GM19193 (cell line): ENCODE data around the gene OPA3.

Source experiments
- POLR2A ChIP-seq: IDR thresholded peaks from 4 replicates; pipeline ENCODE4 v1.6.1; 2011; ENCODE audit not compliant: insufficient read depth, insufficient read length; ENCODE audit errors: extremely low read depth

Gene OPA3

DNA sequence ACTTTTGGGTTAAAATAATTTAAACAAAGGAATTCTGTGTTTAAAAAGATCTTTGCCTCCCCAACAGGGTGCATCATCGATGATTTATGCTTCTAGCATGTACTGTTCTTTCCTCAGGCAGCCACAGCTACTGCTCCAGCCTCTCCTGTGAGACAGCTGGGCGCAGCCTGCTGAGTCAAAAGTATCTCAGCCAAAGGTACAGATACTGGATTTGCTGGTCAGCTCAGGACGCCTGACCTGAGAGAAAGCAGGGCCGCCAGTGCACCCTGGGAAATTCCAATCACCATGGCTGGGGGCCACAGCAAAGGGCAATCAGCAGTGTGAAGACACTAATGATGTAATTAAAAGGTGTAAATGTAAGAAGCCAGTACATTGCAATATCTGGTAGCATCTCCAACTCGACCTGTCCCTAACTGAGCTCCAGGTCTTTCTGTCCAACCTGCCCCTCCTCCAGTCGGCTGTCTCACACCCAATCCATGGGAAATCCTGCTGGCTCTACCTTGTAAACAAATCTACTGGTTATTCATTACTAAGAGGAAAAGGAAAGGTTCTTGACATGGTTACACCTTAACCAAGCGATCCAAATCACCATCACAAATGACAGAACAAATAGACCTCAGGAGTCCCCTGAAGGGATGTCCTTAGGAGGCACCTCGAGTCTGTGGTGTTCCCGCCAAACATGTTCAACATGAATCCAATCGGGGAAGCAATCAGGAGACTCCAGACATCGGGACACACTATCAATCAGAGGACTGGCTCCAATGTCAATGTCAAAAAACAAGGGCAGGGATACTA, 7.3 kb downstream of the OPA3 start:
- TF ChIP-seq POLR2A, result no peak

DNA sequence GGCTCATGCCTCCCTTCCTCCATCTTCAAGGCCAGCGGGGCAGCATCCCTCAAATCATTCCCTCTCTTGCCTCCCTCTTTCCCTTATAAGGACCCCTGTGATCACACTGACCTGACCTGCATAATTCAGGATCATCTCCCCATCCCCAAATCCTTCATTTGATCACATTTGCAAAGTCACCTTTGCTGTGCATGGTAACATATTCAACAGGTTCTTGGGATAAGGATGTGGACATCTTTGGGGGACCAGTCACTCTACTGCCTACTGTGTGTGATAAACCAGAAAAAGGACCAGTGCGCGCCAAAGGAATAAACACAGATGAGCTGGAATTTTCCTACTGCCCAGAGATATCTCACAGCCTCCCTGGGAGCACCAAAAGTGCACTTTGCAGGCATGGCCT, 7.9 kb downstream of the OPA3 start:
- TF ChIP-seq POLR2A, result no peak

DNA sequence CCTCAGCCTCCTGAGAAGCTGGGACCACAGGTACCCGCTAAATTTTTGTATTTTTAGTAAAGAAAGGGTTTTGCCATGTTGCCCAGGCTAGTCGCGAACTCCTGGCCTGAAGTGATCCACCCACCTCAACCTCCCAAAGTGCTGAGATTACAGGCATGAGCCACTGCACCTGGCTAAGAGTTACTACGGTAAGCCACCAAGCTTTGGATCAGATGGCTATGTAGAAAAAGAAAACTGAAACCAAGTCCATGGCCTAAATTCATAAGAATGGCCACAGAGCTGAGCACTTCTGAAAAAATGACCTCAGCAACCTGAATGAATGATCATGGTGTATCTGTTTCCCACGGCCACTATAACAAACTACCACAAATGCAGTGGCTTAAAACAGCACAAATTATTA, 9.4 kb downstream of the OPA3 start:
- TF ChIP-seq POLR2A, result no peak

DNA sequence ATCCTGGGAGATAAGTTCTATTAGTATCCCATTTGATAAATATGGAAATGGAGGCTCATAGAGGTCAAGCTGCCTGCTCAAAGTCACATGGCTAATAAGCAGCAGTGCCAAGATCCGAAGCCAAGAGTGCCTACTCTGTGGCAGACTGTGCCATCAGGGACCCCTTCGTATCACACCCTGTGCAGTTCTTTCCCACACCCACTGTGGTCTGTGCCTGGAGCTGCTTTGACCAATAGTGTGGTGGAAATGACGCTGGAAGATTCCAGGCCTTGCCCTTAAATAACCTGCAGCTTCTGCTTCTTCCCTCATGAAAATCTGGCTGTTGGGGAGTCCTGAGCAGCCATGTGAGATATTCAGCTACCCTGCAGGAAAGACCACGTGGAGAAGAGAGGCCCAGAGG, 10.1 kb downstream of the OPA3 start:
- TF ChIP-seq POLR2A, result no peak

DNA sequence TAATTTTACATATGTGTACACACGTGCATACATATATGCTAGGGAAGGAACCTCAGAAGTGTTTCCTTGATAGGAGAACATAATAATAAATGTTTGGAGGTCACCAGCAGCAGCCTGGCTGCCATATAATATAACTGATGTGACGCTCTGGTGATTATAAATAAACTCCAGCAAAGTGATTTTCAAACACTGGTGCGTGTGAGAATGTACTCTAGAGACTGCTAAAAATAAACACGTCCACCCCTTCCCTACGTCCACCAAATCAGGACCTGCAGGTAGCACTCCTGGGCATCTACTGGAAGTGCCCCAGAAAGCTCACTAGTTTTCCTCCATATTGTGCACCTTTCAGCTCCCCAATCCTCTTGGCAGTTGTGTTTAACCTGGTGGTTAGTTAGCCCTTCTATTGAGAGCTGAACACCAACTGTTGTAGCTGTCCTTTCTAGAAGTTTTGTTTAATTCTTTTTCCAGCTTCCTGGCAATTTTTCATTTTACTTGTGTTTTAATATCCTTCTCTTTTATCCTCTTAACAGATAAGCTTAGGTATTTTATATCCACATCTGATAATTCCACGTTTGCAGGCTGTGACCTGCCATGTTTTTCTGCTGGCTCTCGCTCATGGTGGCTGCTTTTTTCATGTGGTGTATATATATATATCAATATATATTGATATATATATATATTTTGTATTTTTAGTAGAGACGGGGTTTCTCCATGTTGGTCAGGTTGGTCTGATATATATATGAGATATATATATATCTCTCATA, 13.0 kb downstream of the OPA3 start:
- TF ChIP-seq POLR2A, result no peak

DNA sequence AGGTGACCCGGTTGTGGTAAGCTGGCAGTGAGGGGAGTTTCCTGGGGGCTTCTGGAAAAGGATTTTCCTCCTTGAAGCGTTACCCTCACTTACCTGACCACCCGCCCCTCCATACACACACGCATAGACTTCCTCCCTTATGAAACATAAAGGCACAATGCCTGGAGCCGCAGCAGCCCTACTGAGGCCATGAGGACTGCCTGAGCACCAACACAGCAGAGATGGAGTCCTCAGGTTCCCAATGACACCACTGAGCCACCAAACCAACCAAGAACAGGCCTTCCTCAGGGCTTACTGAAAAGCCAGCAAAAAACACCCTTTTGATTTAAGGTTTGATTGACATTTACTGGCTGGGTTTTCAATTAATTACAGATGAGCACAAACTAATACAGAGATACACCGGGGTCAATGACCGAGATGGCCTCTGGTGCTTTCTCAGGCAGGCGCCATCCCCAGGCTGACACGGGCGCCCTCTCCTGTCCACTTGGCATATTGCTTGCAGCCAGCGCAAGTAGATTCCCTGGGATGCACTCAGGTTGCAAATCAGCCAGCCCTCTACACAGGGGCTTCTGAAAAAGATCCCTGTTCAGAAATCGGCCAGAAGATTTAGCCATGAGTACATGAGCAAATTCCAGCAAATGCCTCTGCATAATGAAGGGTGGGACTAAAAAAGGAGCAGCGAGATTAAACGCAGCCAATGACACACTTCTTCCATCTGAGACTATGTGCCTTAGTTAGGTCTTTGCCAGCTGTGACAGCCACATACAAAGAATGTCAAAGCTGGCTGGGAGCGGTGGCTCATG, 14.8 kb downstream of the OPA3 start:
- no peak for TF ChIP-seq POLR2A

DNA sequence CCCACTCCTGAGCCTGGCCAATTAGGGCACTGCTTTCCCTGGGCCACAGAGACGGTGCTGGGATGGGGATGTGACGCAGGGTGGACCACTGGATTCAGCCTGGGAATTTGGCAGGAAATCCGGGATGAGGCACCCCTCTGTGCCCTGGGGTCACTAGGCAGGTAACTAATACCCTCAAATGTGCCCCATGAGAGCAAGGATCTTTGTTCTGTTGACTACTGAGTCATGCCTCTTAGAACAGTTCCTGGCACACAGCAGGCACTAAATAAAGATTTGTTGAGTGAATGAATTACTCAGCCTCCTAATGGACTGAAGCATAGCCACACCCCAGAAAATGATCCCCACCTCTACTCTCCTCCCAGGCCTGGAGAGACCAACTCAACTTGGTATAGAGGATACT, 15.9 kb downstream of the OPA3 start:
- no peak for TF ChIP-seq POLR2A

GRCh38 chr19:45567609-45568008, 17.0 kb downstream of the OPA3 start:
- no peak for TF ChIP-seq POLR2A

DNA sequence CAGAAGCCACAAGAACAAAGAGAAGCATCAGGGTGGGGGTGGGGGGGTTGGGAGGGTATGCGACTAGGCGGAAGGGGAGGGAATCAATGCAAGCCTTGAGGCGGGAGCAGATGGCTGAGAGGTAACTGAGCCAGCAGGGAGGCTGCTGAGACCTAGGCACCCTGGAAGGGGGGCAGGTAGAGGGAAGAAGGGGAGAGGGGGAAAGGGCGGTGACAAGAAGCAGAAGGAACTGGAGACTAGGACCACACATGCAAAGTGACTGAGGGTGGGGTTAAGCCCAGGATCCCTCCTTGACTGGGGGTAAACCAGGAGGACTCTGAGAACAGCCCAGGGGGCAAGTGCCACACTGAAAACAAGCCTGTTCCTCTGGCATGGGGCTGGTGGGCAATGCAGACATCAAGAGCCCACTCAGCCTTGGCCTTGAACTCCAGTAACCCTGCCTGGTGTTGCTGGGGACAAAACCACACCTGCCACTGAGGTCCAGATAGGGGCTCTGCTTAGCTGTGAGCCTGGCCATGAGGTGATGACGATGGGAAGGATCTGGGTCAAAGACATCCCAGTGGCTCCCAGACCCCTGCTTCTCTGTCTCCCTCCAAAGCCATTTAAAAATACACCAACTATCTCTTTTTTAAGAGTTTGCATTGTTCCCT, 20.3 kb downstream of the OPA3 start:
- TF ChIP-seq POLR2A, result no peak

- TF ChIP-seq POLR2A, result no peak
These were observed 23.9 kb downstream of the OPA3 start for GRCh38 chr19:45560686-45561085.

DNA sequence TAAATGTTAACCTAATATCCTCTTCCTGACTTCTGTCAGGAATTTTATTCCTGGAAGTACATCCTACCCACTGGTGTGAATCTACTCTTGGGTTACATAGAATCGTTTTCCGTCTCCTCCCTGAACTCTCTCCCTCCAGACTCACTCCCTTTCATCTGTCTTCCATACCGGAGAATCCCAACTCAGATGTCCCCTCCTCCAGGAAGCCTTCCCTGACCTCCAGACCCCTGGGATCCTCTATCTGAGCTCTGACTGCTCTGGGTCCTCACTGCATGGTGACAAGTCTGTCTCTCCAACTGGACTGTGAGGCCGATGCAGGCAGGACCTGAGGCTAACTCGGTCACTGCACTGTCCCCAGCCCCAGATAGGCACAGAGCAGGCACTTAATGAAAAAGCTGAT, 24.6 kb downstream of the OPA3 start:
- no peak for TF ChIP-seq POLR2A

DNA sequence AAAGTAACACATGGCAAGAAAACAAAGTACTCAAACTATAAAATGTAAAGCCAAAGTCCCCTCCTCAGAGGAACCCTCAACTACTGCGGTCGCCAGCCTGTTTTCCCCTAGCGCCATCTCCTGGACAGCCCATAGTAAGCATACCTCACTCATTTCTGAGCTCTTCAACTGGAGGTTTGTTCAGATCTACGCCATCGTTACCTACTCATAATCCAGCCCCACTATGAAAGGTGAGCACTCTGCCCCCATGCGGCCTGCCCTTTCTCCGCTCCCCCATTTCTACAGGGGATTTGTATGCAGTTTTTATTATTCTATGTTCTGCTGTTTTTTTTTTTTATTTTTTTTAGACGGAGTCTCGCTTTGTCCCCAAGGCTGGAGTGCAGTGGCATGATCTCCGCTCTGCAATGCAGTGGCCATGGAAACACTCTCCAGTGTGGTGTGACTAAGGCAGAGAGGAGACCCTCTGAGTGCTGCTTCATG, 26.2 kb downstream of the OPA3 start:
- no peak for TF ChIP-seq POLR2A

DNA sequence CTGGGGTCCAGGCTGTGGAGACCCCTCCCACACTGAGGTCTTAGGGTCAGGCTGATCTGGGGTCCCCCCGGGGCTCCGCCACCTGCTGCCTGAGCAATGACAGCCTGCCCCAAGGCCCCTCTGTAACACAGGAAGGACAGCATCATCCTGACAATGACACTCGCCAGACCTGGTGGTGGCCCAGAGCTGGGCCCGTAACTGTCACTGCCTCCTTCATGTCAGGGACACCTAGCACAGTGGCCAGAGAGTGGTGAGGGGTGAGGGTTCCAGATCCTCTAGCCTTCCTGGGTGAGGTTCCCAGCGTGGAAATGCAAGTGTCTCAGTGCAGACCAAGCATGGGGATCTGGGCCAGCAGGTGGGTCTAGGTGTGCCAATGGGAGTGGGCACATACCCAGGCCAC, 27.8 kb downstream of the OPA3 start:
- TF ChIP-seq POLR2A, result no peak

DNA sequence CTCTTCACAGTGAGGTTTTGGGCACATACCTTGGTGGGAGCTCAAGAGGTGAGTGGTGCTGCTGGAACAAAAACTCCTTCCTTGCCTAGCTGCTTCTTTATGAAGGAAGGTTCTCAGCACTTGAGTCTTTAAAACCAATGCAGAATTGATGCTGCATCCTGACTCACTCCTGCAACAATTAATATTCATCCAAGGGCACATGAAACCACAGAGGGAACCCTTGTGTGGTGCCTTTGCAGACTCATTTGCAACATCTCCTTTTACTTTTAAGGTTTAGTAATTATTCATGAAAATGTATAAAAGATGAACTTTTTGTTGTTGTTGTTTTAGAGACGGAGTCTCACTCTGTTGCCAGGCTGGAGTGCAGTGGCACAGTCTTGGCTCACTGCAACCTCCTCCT, 30.1 kb downstream of the OPA3 start:
- no peak for TF ChIP-seq POLR2A

- TF ChIP-seq POLR2A, result no peak
These were observed 31.1 kb downstream of the OPA3 start for GRCh38 chr19:45553464-45553863.
